ENCODE results near the gene SLC15A4.
"Not testable (repeated sequence)": the region's sequence is repeated elsewhere in the genome, so short reads cannot be mapped to it uniquely, and the experiment has no call there.

Gene SLC15A4

DNA sequence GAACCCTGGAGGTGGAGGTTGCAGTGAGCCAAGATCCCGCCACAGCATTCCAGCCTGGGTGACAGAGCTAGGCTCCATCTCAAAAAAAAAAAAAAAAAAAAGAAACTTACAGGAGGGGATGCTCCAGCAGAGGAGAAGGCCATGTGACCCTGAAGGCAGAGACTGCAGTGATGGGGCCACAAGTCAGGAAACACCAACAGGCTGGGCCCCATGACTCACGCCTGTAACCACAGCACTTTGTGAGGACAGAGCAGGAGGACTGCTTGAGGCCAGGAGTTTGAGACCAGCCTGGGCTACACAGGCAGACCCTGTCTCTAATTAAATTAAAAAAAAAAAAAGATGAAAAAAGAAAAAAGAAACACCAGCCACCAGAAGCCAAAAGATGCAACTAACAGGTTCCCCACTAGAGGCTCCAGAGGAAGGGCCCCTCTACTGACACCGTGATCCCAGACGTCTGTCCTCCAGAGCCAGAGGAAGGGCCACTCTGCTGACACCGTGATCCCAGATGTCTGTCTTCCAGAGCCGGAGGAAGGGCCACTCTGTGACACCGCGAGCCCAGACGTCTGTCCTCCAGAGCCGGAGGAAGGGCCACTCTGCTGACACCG, 20.4 kb upstream of the SLC15A4 start:
- no peak for DNase-seq (ENCODE audit: low spot score)

DNA sequence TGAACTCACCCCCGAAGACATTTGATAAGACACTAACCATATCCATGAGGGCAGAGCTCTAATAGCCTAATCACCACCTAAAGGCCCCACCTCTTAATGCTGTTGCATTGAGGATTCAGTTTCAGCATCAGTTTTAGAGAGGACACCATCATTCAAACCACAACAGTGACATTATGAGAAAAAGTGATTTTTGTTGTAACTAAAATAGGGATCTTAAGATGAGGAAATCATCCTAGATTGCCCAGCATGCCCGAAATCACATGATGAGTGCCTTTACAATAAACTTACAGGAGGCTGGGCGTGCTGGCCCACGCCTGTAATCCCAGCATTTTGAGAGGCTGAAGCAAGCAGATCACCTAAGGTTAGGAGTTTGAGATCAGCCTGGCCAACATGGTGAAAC, 19.8 kb upstream of the SLC15A4 start:
- no peak for DNase-seq (ENCODE audit: low spot score)

DNA sequence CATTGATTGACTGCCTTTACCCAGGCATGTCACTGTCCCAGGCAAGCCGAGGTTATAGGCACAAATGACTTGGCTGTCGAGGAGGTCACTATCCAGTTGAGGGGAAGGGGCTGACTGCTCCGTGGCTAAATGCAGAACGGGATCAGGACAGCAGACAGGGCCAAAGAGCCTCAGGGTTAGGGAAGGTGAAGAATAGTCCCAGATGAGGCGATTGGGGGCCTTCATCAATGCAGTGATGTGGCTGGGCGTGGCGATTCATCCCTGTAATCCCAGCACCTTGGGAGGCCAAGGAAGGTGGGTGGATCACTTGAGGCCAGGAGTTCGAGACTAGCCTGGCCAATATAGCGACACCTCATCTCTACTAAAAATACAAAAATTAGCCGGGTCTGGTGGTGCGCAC, 18.8 kb upstream of the SLC15A4 start:
- no peak for DNase-seq (ENCODE audit: low spot score)

DNA sequence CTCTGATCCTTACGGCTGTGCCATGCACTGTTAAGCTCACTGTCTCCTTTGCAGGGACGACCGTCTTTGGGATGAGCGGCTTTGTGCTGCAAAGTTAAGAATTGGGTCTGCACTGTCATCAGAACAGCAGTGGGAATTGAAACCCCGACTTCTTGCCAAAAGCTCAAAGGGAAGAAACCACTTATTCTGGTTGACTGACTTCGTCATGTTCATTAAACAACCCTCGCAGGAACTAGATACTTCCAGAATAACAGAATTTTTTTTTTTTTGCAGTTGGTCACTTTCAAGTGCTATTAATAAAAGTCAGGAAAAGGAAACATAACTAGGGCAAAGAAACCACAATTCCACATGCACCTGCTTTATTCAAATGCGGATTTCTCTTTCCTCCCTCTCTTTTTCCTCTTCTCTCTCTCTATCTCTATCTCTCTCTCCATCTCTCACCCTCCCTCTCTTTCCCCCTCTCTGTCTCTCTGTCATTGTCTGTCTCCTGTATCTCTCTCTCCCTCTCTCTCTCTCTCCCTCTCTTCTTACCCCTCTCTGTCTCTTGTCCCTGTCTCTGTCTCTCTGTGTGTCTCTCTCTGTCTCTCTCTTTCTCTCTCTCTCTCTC, 17.2 kb upstream of the SLC15A4 start:
- DNase-seq (ENCODE audit: low spot score) = no peak

DNA sequence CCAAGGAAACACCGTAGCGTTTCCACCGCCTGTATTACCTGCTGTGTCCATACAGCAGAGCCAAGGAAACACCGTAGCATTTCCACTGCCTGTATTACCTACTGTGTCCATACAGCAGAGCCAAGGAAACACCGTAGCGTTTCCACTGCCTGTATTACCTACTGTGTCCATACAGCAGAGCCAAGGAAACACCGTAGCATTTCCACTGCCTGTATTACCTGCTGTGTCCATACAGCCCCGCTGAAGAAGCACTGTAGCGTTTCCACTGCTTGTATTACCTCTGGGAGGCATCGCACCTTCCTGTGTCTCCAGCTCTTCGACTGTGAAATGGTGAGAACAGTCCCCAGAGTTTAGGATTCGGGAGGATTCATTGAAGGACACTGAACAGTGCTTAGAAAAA, 16.1 kb upstream of the SLC15A4 start:
- DNase-seq (ENCODE audit: low spot score) = not testable (repeated sequence)

DNA sequence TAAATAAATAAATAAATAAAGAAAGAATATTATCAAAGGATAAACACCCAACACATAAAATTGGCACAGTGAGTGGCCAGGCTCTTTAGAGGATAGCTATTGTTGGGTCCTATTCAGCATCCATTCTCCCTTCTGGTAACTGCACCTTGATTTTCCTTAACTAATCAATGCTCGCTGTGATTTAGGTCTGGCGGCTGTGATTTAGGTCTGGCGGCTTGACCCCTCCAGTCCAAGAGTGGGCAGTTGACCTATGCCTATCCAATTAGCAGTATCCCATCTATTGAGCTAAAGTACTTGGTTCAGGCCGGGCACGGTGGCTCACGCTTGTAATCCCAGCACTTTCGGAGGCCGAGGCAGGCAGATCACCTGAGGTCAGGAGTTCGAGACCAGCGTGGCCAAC, 9.7 kb upstream of the SLC15A4 start:
- no peak for DNase-seq (ENCODE audit: low spot score)

DNA sequence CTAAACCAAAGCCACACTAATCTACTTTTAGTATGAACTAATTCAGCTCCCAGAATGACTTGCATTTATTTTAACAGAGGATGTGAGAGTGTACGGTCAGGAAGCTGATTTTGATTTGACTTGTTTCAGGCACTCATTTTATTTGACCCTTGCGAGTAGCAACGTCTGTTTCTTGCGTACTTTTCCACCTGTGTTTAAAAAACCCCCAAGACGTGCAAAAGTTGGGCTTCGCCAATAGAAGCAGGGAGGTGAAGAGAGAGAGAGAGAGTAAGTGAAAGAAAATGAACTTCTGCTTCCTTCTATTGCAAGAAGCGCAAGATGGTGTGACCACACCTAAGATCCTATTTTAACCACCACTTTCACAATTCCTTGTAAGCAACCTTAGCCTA, 6.7 kb upstream of the SLC15A4 start:
- no peak for DNase-seq (ENCODE audit: low spot score)

DNA sequence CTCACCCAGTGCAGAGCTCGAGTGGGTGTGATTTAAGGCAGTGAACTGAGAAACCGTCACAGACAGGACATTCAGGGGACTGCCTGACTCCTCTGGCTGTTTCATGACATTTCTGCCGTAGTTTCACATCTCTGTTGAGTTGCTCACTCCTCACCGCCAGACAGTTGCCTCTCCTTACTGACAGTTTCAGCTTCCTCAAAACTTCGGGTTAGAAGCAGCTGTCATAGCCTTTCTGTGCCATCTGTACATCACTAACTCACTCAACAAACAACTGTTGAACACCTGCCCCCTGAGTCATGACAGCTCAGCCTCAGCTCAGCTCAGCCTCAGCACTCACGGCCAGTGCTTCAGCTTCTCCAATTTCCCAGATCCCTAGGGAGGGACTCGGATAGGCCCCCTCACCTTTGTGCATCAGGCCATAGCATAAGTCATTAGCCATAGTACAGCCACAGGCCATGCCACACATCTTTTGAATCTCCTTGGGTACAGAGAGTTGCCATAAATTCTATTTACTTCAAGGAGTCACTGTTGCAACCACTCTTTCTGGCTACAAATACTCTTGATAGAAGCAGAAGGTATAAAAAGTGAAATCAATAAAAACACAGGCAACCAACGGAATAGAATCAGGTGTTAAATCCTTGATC, 6.2 kb upstream of the SLC15A4 start:
- no peak for DNase-seq (ENCODE audit: low spot score)

DNA sequence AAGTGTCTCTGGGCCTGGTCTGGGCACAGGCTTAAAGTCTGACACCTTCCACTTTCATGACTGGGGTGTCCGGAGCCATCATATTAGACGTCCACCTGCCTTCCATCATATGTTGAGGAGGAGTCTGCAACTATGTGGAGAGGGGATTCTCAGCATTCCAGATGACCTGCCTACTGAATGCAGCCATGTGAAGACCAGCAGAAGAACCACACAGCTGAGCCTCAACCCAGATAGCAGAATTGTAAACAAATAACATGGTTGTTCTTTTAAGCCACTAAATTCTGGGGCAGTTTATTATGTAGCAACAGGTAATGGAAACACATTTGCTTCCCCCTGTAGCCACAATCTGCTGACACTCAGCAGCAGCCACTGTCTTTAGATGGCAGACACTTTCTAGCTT, 4.0 kb upstream of the SLC15A4 start:
- DNase-seq (ENCODE audit: low spot score) = no peak

DNA sequence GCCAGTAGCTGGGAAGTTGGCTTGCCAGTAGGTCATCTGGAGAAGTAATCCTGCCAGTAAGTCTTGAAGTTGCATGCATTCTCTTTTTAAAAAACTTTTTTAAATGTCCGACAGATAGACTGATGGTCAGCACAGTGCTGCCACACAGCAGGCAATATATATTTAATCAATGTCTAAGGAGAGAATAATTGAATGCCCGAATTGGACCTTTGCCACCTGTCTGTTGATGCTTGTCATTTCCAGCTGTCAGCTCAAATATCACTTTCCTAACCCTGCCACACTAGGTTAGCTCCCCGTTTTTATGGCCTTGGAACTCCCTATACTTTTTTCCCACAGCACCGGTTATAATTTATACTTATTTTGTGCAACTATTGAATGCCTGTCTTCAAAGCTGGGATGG, 2.1 kb upstream of the SLC15A4 start:
- DNase-seq (ENCODE audit: low spot score) = no peak

DNA sequence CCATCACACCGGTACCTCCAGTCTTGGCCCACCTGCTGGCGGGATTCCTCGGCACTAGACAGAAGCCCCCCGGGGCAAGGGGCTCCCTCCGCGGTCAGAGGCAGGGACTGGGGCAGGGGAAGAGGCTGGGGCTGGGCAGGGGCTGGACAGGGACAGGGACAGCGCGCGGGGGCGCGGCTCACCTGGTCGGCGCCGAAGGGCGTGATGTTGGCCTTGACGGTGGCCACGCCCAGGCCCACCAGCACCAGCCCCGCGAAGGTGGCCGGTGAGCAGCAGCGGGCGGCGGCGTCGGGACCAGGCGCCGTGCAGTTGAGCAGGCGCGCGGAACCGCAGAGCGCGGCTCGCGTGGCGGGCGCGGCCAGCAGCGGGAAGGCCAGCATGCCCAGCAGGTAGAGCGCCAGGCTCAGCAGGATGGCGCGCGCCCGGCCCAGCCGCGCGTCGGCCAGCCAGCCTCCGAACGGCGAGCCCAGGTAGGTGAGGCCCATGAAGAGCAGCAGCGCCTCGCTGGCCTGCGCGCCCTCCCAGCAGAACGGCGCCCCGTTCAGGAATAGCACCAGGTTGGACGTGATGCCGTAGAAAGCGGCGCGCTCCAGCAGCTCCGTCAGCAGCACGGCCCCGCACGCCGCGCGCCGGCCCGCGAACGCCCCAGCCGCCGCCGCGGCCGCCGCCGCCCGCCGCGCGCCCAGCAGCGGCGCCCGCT, 392 bp downstream of the SLC15A4 start:
- DNase-seq (ENCODE audit: low spot score) = no peak

DNA sequence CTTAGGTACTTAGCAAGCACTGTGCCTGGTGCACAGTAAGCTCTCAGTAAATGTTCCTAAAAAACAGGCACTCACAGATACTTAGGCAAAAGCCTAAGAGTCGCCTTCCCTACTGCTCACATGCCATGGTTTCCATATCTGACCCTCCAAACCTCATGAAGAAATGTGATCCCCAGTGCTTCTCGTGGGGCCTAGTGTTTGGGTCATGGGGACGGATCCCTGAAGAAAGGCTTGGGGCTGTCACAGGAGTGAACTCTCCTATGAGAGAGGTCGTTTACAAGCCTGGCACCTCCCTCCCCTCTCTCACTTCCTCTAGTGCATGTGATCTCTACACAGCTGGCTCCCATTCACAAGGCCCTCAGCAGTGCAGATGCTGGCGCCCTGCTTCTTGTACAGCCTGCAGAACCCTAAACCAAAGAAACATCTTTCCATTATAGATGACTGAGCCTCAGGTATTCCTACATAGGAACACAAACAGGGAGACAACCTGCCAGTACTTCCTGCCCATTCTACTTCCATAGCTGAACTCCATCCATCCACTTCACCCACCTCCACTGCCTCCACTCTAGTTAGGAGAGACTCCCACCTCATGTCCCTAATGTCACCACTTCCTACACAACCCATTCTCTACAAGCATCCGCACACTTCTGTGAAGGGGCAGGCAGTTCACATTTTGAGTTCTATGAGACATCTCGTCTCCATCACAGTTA, 2.9 kb downstream of the SLC15A4 start:
- DNase-seq (ENCODE audit: low spot score) = no peak

DNA sequence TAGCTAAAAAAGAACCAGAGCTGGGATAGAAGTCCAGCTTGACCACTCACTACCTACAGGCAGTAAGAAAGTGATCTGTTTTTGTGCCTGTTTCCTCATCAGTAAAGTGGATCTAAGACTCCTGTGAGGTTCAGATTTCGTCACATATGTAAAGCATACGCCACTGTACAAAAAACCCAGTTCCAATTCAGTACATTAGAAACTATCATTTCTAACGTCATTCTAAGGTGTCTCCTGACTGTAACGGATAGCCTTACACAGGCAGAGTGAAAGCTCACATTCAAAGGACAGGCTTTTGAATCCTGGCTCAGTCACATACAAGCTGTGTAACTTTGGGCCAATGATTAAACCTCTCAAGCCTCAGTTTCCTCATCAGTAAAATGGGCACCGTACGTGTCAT, 3.5 kb downstream of the SLC15A4 start:
- no peak for DNase-seq (ENCODE audit: low spot score)

DNA sequence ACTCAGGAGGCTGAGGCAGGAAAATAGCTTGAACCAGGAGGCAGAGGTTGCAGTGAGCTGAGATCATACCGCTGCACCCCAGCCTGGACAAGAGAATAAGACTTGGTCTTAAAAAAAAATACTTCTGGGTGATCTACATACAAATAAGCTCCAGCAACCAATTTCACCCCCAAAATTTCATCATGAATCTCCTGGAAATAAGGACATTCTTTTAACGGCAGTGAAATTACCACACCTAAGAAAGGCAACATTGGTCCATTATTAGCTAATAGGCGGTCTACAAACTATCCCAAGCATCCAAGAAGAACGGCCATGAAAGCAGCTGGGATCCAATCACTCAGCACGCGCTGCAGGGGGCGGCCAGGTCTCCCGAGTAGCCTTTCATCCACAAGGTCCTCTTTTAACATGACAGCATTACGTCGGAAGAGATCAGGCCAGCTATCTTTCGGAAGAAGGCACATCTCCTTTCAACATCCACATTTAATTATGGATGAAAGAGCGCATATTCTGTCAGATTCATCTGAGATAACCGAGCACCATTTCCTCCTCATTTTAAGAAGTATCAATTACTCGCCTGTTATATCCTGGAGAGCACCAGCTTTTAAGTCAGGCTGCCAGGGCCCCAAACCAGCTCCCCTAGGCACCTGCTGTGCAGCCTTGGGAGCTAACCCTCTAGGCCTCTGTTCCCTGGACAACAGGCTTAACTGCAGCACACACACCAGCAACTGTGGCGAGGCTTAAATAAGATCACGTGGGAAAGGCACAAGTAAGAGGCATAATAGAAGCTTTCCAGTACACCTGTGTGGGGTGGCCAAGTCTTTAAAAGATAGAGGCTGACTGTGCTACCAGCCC, 4.2 kb downstream of the SLC15A4 start:
- DNase-seq (ENCODE audit: low spot score) = no peak

DNA sequence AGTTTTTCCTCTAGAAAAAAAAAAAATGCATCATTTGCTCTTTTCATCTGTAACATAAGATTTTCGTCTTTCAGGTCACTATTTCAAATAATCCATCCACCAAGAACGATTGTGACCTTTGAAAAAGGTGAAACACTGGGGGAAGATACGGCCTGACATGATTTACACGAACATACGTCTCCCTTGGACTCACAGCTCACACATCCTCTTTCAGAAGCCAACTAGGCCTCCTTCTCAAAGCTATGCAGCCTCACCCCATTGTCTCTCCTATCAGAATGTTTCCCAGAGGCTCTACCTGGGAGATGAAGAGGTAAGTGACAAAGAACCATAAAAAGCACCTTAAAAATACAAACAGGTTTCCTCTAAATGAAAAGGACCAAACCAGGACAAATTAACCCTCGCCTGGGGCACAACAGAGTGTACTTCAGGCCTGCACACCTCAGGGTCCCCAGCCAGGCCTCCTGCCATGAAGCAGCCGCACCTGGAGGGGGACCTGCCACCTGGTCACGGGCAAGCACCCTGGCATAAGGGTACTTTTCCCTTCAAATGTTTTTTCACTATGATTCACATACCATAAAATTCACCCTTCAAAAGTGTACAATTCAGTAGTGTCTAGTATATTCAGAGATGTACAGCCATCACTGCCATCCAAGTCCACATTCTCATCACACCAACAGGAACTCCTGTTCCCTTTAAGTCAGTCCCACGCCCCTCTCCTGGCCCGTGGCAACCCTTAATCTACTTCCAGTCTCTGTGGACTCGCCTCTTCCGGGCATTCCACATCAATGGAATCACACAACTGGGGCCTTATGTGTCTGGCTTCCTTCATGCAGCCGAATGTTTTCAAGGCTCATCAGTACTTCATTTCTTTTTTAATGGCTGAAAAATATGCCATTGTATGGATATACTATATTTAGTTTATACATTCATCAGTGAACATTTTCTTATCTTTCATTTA, 5.4 kb downstream of the SLC15A4 start:
- no peak for DNase-seq (ENCODE audit: low spot score)

DNA sequence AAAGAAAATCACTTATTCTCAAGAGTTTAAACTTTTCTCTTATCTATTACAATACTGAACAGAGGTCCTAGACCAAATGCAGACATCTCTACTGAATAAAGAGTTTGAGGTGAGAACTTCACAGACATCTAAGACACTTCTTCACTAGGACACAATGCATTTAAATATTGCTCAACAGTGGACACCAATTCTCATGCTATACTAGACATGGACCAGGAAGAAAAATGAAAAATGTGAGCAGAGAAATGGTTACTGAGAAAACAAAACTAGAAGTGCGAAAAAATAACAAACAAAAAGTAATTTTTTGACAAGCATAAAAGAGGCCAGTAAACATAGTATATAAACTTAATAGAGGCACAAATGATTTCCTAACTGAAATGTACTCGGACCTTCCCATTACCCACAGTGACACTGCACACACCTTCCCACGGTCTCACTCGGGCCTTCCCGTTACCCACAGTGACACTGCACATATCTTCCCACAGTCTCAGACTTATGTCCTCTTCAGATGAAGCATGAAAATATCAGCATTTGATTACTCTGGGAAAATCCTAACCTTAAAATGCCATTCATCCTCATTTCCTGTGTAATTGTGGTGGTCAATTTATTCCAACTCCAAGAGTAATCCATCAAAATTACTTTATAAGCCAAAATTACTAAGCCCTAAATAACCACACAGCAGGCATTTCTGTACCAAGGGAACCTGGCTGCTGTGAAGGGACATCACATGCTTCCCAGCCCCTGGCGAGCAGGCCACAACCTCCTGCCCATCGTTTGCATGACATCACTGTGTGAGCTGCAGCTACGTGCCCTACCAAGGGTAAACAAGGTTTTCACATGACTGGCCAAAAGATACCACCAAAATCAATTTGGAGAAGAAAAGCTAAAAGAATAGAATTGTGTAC, 6.4 kb downstream of the SLC15A4 start:
- DNase-seq (ENCODE audit: low spot score) = no peak

DNA sequence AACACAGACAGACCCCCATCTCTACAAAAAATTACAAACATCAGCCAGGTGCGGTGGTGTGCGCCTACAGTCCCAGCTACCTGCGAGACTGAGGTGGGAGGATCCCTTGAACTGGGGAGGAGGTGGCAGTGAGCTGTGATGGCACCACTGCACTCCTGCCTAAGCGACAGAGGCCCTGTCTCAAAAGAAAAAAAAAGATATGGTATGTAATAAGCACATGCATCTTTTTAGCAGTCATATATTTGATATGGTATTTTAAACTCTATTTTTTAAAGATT, 7.2 kb downstream of the SLC15A4 start:
- DNase-seq (ENCODE audit: low spot score) = no peak

DNA sequence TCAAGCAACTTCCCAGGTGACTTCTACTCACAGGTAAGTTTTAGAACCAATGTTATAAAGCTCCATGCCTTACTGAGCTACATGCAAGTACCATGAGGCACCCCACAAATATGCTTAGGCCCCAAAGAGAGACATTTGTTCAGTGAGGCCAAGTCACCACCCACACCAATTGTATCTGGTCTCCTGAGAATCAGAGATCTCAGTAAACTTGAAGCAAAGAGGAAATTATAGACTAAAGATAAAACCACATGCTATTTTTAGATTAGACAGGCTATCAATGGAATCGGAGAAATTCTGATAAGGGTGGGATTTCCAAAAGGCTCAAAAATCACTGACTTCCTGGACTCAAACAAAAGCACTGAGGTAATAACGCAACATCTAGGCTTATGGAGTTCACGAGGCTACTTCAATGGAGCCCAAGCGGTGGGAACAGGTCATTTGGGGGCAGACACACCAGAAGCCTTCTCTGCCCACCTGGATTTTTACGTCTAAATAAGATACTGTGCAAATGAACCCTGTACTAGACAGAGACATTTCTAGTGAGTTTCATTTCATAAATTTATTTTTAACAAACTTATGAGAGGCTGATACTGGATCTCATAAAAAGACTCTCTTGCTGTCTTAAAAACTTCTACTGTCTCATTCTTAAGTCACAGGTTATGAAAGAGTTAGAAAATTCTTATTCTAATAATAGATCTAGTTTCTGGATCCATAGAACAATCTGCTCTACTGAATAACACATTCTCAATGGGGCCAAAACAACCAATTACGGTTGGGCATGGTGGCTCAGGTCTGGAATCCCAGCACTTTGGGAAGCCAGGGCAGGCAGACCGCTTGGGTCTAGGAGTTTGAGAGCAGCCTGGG, 7.7 kb downstream of the SLC15A4 start:
- DNase-seq (ENCODE audit: low spot score) = no peak

Measured in CD4-positive, alpha-beta T cell treated with Interleukin-6 at 100 ng/mL for 8 hours (primary cell).